HT1080 (cell line): Measurements from ENCODE around the gene DAG1. TPM values are rescaled to one million over a fixed set of nuclear protein-coding genes. Genes with fewer than 3 reads are reported as not detected.
A peak's percentile ranks its signal among the peaks of the same experiment; 100 is the strongest.
"Not testable (repeated sequence)": the region's sequence is repeated elsewhere in the genome, so short reads cannot be mapped to it uniquely, and the experiment has no call there.

Source experiments
- DNase-seq: peaks from one replicate; pipeline ENCODE4 v3.0.0-alpha.2; 2015; ENCODE audit warnings: low read depth
- total RNA-seq: library from RNA; depleted of rRNA; stranded (reverse); fragments of >200 nt; shearing (Covaris generic); gene quantifications from 2 replicates; pipeline ENCODE4 v1.2.3, GENCODE V29; 2014

Gene DAG1
- total RNA-seq, 1 experiment from 2014 or later, result 48.1 TPM

- DNase-seq, result peak; percentile 71
These were observed 781 bp upstream of the DAG1 start for GRCh38 chr3:49469037-49469935.

DNA sequence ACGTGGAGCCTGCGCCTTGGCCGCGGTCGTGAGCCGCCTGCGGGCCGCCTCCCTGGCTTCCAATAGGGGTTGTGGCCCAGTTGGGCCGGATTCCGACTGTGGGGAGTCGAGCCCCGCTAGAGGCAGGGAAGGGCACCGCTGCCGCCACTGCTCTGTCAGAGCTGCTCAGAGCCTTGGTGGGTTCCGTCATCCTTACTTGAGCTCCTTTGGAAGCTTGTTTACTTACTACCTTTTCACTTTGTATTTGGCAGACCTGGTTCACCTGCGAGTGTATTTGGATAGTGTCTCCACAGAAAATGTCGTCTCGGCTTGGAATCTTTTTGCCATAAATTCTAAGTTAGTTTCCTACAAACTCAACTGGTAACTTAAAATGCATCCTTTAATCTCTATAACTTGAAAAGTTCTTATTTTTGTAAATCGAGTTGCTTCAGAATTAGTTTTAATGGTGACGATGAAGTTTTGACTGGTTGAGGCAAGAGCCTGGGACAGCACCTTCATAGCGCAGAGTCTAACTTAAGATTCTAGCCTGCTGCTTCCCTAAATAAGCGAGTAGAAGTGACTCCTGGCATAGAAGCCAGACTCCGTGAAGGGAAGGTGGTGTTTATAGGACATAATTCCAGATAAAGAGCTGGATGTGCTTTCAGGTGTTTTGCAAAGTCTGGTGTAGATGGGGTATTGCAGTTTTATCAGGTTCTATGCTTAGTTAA lies 800 bp downstream of the DAG1 start:
- no peak for DNase-seq

DNA sequence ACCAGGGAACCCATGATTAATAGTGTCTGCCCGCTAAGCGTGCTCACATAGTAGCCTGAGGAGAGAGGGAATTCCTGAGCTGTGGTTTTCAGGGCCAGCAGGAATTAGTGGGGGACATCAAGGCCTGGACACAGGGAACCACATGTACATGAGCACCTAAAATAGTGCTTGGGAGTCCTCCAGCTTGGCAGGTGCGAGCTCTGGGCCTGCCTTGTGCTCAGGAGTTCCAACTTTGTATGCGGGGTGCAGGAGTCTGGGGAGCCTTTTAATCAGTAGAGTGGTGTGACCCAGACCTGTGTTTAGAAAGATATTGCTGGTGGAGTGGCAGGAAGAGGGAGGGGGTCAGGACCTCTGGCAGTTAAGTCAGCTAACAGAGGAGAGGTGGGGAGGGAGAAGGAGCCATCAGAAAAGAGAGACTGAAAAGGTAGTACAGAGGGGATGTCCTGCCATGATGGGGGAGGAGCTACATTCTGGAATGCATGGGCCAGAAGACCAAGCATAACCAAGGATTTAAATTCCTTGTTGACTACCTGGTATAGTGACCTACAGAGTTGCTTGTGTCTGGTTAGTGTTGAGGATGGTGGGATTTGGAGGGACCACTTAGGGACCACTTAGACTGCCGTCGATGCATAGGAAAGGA lies 1.9 kb downstream of the DAG1 start:
- no peak for DNase-seq

DNA sequence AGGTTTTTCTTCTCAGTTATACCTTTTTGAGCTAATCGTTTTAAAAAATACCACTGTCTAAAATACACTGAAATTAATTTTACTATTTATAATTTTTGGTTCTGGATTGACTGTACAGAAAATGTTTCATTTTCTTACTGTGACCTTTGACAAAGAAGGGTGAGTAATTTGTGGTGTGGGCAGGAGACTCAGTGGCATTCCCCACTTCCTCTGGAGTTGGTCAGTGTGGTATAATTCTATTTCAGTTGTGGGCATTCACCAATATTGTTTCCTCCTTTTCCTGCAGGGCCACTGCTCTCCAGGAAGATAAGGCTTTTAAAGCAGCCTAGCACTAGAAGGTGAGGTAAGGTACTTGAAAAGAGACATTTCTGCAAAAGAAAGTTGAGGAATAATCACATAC lies 6.5 kb downstream of the DAG1 start:
- peak; percentile 82 for DNase-seq

GRCh38 chr3:49482766-49483165 lies 12.7 kb downstream of the DAG1 start:
- DNase-seq, result no peak

DNA sequence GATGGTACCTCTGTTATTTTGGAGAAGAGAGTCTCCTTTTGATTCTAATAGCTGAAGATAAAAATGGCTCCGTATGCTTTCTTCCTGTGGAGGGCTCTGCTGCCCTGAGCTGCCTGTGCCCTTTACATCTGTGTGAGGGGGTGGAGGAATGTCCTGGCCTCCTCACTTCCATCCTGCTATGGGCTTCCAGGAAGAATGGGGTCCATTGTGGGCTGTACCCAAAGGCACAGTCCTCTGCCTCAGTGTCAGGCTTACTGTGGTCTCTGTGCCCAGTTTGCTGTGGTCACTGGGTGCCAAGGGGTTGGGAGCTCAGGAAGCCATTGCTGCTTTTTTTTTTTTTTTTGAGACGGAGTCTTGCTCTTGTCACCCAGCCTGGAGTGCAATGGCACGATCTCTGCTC lies 14.4 kb downstream of the DAG1 start:
- DNase-seq, result no peak

GRCh38 chr3:49489247-49489646 lies 19.2 kb downstream of the DAG1 start:
- no peak for DNase-seq

- DNase-seq, result no peak
These were observed 22.9 kb downstream of the DAG1 start for GRCh38 chr3:49492969-49493368.

DNA sequence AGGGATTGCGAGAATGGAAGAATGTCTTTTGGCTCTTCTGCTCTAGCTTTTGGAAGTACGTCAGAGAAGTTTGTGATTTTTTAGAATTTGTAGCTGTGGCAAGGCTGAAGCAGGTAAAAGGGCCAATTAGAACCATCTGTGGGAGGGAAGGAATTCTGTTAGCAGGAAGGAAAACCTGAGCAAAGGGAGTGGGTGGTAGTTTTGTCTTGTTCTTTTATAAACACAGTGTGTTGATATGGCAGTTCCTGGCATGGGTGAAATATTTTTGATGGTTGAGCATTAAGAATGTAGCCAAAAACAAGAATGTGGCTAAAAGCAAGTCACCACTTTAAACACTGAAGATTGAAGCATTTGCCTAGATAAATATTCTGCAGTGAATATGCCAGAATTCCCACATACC lies 23.8 kb downstream of the DAG1 start:
- no peak for DNase-seq

GRCh38 chr3:49495023-49495422 lies 25.0 kb downstream of the DAG1 start:
- DNase-seq, result no peak

DNA sequence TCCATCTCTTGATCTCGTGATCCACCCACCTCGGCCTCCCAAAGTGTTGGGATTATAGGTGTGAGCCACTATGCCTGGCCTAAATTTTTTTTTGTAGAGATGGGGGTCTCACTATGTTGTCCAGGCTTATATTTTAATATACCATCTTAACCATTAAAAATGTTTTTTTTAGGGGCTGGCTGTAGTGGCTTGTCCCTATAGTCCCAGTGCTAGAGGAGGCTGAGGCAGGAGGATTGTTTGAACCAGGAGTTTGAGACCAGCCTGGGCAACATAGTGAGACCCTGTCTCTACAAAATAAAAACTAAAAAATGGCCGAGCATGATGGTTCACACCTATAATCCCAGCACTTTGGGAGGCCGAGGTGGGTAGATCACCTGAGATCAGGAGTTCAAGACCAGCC lies 26.8 kb downstream of the DAG1 start:
- DNase-seq, result not testable (repeated sequence)

GRCh38 chr3:49497606-49498005 lies 27.5 kb downstream of the DAG1 start:
- DNase-seq, result no peak

- no peak for DNase-seq
These were observed 28.2 kb downstream of the DAG1 start for GRCh38 chr3:49498239-49498638.

DNA sequence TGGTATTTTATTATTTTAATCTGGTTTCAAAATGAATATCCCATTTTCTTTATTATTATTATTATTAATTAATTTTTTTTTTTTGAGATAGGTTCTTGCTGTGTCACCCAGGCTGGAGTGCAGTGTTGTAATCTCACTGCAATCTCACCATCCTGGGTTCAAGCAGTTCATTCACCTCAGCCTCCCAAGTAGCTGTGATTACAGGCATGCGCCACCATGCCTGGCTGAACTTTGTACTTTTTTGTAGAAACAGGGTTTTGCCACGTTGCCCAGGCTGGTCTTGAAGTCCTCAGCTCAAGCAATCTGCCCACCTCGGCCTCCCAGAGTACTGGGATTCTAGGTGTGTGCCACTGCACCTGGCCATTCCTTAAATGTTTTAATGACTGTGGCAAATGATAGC lies 28.6 kb downstream of the DAG1 start:
- no peak for DNase-seq

GRCh38 chr3:49500205-49500731 lies 30.2 kb downstream of the DAG1 start:
- no peak for DNase-seq

GRCh38 chr3:49500732-49501609 lies 30.9 kb downstream of the DAG1 start:
- peak; percentile 96 for DNase-seq

- no peak for DNase-seq
These were observed 31.8 kb downstream of the DAG1 start for GRCh38 chr3:49501842-49502241.

GRCh38 chr3:49506906-49507305 lies 36.8 kb downstream of the DAG1 start:
- no peak for DNase-seq

DNA sequence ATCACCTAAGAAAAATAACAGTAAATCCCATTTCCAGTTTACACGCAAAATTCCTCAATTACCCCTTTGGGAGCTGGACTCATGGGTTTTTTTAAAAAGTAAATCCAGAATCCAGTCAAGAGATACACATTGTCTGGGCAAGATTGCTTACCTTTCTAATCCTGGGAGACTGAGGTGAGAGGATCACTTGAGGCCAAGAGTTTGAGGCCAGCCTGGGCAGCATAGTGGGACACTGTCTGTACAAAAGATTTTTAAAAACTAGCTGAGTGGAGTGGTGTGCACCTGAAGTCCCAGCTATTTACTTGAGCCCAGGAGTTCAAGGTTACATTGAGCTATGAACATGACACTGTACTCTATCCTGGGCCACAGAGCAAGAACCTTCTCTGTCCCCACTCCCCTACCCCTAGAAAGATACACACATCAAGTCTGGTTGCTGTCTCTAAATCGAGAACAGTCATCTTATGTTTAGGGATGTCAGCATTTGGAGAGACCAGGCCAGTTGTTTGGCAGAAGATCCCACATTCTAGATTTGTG lies 39.0 kb downstream of the DAG1 start:
- no peak for DNase-seq

DNA sequence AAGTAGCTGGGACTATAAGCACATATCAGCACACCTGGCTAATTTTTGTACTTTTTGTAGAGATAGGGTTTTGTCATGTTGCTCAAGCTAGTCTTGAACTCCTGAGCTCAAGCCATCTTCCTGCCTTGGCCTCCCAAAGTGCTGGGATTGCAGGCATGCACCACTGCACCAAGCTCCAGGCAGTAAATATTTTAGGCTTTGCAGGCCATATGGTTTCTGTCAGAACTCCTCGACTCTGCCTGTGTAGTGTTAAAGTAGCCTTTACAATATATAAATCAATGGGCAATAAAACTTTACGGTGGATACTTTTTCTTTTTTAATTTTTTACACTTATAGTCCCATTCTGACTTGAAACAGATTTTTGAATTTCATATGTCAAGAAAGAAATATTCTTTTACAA lies 41.6 kb downstream of the DAG1 start:
- DNase-seq, result no peak
